ENCODE results near the gene POLR2E. TPM values are rescaled to one million over a fixed set of nuclear protein-coding genes. Genes with fewer than 3 reads are reported as not detected.
A peak's percentile ranks its signal among the peaks of the same experiment; 100 is the strongest.

Gene POLR2E
- total RNA-seq, 1 experiment from 2014 or later, result 279 TPM

DNA sequence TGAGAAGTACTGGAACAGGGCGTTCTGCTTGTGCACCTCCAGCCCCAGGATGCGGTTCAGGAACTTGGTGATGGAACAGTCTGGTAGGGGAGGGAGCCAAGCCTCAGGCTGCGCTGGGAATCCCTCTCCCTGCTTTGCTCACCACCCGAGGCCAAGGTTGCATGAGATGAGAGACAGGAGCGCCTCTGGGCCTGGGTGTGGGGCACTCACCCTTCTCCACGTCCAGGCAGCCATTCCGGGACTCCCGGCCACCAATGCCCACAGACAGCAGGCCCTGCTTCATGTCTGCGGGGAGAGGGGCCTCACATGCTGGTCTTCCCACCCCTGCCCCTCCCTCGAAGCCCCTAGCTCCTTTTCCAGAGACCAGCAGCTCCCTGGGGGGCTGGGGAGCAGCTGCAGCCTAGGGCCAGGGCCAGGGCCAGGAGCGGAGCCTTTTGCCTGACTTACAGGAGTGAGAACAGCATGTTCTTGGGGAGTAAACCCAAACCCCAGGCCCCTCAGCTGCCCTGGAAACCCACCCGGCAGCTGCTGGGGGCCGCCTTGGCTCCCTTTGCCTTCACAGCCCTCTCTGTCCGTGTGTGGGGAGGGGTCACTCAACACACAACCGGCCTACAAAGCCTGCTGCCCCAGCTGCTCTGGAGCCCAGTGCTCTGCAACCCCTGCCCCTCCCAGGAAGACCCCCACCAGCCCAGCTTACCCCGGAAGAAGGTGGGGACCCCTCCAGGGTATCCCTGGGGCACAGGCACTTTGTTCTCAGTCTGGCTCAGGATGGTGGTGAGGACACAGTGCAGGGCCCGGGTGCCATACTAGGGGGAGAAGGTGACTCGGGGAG, 15.8 kb upstream of the POLR2E start:
- peak overlapping the region; percentile 75 for H3K27ac ChIP-seq (ENCODE audit: low read length)
- no peaks in the 10 kb centered on the region for H3K9me3 ChIP-seq (ENCODE audit: control insufficient read depth, insufficient read depth, low read depth, low read length)
- intact Hi-C loops (cut with micrococcal nuclease; ENCODE audit: unreplicated experiment) (no loop called here), in situ Hi-C loops (cut with HindIII; ENCODE audit: low pct_unique_long_range_greater_than_20kb, low sequenced_read_pairs) (no loop called here)
- no peak for DNase-seq (ENCODE audit: low read depth, low spot score)
- ChIA-PET CTCF (no interaction called here), POLR2A (no interaction called here)
- BruUV-seq (replicated peaks), result no TSS peak
- H3K36me3 ChIP-seq (ENCODE audit: control insufficient read depth, insufficient read depth, low read length), result no peaks in the 10 kb centered on the region
- no peaks in the 10 kb centered on the region for H3K27me3 ChIP-seq (ENCODE audit: control insufficient read depth, insufficient read depth, low read length)
- peak; percentile 2 for ATAC-seq
- H3K4me1 ChIP-seq (ENCODE audit: control insufficient read depth, insufficient read depth, low read length), result peaks cover 43% of the 10 kb centered on the region
- no peak for TF ChIP-seq TCF7L2 (IDR thresholded peaks at IDR 0.05; ENCODE audit: low read depth, low read length)
- TF ChIP-seq, protein P1, sequence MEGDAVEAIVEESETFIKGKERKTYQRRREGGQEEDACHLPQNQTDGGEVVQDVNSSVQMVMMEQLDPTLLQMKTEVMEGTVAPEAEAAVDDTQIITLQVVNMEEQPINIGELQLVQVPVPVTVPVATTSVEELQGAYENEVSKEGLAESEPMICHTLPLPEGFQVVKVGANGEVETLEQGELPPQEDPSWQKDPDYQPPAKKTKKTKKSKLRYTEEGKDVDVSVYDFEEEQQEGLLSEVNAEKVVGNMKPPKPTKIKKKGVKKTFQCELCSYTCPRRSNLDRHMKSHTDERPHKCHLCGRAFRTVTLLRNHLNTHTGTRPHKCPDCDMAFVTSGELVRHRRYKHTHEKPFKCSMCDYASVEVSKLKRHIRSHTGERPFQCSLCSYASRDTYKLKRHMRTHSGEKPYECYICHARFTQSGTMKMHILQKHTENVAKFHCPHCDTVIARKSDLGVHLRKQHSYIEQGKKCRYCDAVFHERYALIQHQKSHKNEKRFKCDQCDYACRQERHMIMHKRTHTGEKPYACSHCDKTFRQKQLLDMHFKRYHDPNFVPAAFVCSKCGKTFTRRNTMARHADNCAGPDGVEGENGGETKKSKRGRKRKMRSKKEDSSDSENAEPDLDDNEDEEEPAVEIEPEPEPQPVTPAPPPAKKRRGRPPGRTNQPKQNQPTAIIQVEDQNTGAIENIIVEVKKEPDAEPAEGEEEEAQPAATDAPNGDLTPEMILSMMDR (IDR thresholded peaks at IDR 0.05), result no peak
- TF ChIP-seq POLR2AphosphoS5 (IDR thresholded peaks at IDR 0.05; ENCODE audit: low read depth, low read length), result no peak
- no peak for TF ChIP-seq SIN3A (IDR thresholded peaks at IDR 0.05; ENCODE audit: borderline replicate concordance, insufficient read depth, low read depth, low read length)
- TF ChIP-seq, protein P2, sequence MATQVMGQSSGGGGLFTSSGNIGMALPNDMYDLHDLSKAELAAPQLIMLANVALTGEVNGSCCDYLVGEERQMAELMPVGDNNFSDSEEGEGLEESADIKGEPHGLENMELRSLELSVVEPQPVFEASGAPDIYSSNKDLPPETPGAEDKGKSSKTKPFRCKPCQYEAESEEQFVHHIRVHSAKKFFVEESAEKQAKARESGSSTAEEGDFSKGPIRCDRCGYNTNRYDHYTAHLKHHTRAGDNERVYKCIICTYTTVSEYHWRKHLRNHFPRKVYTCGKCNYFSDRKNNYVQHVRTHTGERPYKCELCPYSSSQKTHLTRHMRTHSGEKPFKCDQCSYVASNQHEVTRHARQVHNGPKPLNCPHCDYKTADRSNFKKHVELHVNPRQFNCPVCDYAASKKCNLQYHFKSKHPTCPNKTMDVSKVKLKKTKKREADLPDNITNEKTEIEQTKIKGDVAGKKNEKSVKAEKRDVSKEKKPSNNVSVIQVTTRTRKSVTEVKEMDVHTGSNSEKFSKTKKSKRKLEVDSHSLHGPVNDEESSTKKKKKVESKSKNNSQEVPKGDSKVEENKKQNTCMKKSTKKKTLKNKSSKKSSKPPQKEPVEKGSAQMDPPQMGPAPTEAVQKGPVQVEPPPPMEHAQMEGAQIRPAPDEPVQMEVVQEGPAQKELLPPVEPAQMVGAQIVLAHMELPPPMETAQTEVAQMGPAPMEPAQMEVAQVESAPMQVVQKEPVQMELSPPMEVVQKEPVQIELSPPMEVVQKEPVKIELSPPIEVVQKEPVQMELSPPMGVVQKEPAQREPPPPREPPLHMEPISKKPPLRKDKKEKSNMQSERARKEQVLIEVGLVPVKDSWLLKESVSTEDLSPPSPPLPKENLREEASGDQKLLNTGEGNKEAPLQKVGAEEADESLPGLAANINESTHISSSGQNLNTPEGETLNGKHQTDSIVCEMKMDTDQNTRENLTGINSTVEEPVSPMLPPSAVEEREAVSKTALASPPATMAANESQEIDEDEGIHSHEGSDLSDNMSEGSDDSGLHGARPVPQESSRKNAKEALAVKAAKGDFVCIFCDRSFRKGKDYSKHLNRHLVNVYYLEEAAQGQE (IDR thresholded peaks at IDR 0.05; ENCODE audit: insufficient read depth in 1 of 2, low read depth in 2 of 2, low read length in 1 of 2), result no peak
- no peak overlapping the region for H3K4me3 ChIP-seq (ENCODE audit: low read depth in 2 of 2, low read length in 2 of 2)

DNA sequence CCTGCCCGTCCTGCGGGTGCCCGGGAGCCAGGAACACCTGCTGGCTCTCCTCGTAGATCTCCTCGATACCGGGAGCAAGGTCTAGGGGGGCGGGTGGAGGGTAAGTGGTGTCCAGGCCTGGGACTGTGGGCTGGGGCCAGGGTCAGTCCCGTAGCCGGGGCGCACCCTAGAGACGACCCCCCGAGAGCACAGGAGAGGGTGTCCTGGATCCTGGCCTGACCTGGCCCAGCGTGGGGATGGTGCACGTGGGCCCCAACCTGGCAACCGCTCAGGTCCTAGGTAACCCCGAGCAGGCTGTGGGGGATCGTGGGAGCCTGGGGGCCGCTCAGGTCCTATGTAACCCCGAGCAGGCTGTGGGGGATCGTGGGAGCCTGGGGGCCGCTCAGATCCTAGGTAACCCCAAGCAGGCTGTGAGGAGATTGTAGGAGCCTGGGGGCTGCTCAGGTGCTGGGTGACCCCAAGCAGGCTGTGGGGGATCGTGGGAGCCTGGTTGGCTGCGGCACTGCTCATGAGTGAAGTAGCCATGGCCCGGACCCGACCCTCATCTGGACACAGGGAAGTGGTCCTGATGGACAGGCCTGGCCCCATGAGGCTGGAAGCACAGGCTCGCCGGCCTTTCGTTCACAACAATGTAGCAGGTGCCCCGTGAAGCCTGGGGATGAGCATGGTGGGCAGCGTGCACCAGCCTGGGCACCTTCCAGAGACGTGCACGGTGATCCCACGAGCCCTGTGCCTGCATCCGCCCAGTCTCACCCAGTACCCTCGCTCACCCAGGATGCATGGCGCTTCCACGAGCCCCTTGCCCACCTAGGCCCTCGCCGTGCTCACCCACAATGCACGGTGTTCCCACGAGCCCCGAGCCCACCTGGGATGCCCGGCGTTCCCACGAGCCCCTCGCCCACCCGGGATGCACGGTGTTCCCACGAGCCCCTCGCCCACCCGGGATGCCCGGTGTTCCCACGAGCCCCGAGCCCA, 14.8 kb upstream of the POLR2E start:
- H3K27ac ChIP-seq (ENCODE audit: low read length), result peak overlapping the region; percentile 48; the same call in 1 of the 2 replicates
- CTCF ChIA-PET, result no interaction called here
- no peaks in the 10 kb centered on the region for H3K9me3 ChIP-seq (ENCODE audit: control insufficient read depth, insufficient read depth, low read depth, low read length)
- no peak for TF ChIP-seq TCF7L2 (IDR thresholded peaks at IDR 0.05; ENCODE audit: low read depth, low read length)
- TF ChIP-seq SIN3A (IDR thresholded peaks at IDR 0.05; ENCODE audit: borderline replicate concordance, insufficient read depth, low read depth, low read length), result no peak
- TF ChIP-seq, protein P2 (IDR thresholded peaks at IDR 0.05; ENCODE audit: insufficient read depth in 1 of 2, low read depth in 2 of 2, low read length in 1 of 2), result no peak
- TF ChIP-seq, protein P1 (IDR thresholded peaks at IDR 0.05), result no peak
- no peak; the same call in 1 of the 2 replicates for TF ChIP-seq POLR2AphosphoS5 (IDR thresholded peaks at IDR 0.05; ENCODE audit: low read depth, low read length)
- no peaks in the 10 kb centered on the region for H3K27me3 ChIP-seq (ENCODE audit: control insufficient read depth, insufficient read depth, low read length)
- H3K4me1 ChIP-seq (ENCODE audit: control insufficient read depth, insufficient read depth, low read length), result peaks cover 43% of the 10 kb centered on the region
- in situ Hi-C loops (cut with HindIII; ENCODE audit: low pct_unique_long_range_greater_than_20kb, low sequenced_read_pairs) (no loop called here), intact Hi-C loops (cut with micrococcal nuclease; ENCODE audit: unreplicated experiment) (no loop called here)
- POLR2A ChIA-PET, result no interaction called here
- no peak for ATAC-seq
- TSS peak; percentile 68 for BruUV-seq (replicated peaks)
- DNase-seq (ENCODE audit: low read depth, low spot score), result no peak
- no peaks in the 10 kb centered on the region for H3K36me3 ChIP-seq (ENCODE audit: control insufficient read depth, insufficient read depth, low read length)
- H3K4me3 ChIP-seq (ENCODE audit: low read depth in 2 of 2, low read length in 2 of 2), result no peak overlapping the region

All from Panc1 (cell line).